Esophagus muscularis mucosa (tissue), 4 donors: ENCODE data around the gene PPARA. TPM values are rescaled to one million over a fixed set of nuclear protein-coding genes. Genes with fewer than 3 reads are reported as not detected.

Source experiments
- DNase-seq: peaks from one replicate; pipeline ENCODE4 v3.0.0-alpha.2; 2017; ENCODE audit errors: extremely low spot score
- H3K27ac ChIP-seq, 4 donors: fragments of 200-600 bp; sonication (generic); replicated peaks in 1 of 4; 1 replicate in 3 of 4; 2 replicates in 1 of 4; pipeline ENCODE4 v1.5.1; 2016 to 2019; ENCODE audit warnings: mild to moderate bottlenecking in 1 of 4
- H3K27me3 ChIP-seq, 4 donors: fragments of 200-600 bp; sonication (generic); one replicate each; pipeline versions ENCODE4 v1.5.1 to v1.6.0; 2016 to 2019
- H3K36me3 ChIP-seq, 4 donors: fragments of 200-600 bp; sonication (generic); one replicate each; pipeline ENCODE4 v1.5.1; 2016 to 2019
- H3K4me1 ChIP-seq, 4 donors: fragments of 200-600 bp; sonication (generic); one replicate each; pipeline ENCODE4 v1.5.1; 2016 to 2019
- H3K4me3 ChIP-seq, 4 donors: fragments of 200-600 bp; sonication (generic); 1 replicate in 2 of 4; 2 replicates in 2 of 4; pipeline ENCODE4 v1.5.1; 2016 to 2019; ENCODE audit warnings: mild to moderate bottlenecking in 4 of 4, moderate library complexity in 1 of 4
- H3K9me3 ChIP-seq, 4 donors: fragments of 200-600 bp; sonication (generic); 1 replicate in 3 of 4; 2 replicates in 1 of 4; pipeline ENCODE4 v1.5.1; 2016 to 2019
- CTCF ChIP-seq, 3 experiments: fragments of 200-600 bp in 2 of 3; fragments of 450-650 bp in 1 of 3; sonication (generic) in 2 of 3; IDR thresholded peaks; one replicate each; pipeline ENCODE4 v1.5.1; 2017 to 2019; ENCODE audit warnings: antibody characterized with exemption in 3 of 3, mild to moderate bottlenecking in 2 of 3, moderate library complexity in 1 of 3
- EP300 ChIP-seq: sonication (generic); formaldehyde crosslinking; IDR thresholded peaks from one replicate; pipeline ENCODE4 v1.6.1; 2017; ENCODE audit warnings: antibody characterized with exemption
- POLR2A ChIP-seq: fragments of 450-650 bp; IDR thresholded peaks from one replicate; pipeline ENCODE4 v1.6.1; 2017; ENCODE audit warnings: antibody characterized with exemption, moderate library complexity, mild to moderate bottlenecking, low read depth
- POLR2AphosphoS5 ChIP-seq, 2 donors: sonication (generic); formaldehyde crosslinking; IDR thresholded peaks; one replicate each; pipeline ENCODE4 v1.6.1; 2017; ENCODE audit warnings: antibody characterized with exemption in 2 of 2
- WGBS: methylation state at CpG from one replicate; pipeline ENCODE4 v1.1.5; 2018; 5-methylcytosine and 5-hydroxymethylcytosine counted together
- intact Hi-C: fragments of 100-400 bp; cut with DNase I; formaldehyde crosslinking; loops from one replicate; pipeline ENCODE4 v1.15.1; 2023
- total RNA-seq, 4 donors: library from RNA; depleted of rRNA; stranded (reverse); fragments of >200 nt; gene quantifications; one replicate each; pipeline versions ENCODE4 v1.1.0 to v1.2.1, GENCODE V29; 2016

PPARA gene
- total RNA-seq, 4 donors from 2014 or later, result 17.0 to 50.9 (median 26.8) TPM

- intact Hi-C loops, result no loop called here
- Histone ChIP-seq H3K27me3 (no peaks in the 10 kb centered on the region), H3K4me3 (no peak overlapping the region), H3K4me1 (no peaks in the 10 kb centered on the region), H3K36me3 (peaks cover 22 to 69% (median 53%) of the 10 kb centered on the region in 4 donors), H3K9me3 (no peaks in the 10 kb centered on the region), H3K27ac (no peak overlapping the region)
- TF ChIP-seq POLR2AphosphoS5 (IDR thresholded peaks at IDR 0.05) (no peak), EP300 (no peak), POLR2A (no peak), CTCF (IDR thresholded peaks at IDR 0.05) (no peak)
- WGBS, result 81% methylated on average over 10 of the region's 10 CpGs
- DNase-seq, result no peak
These were observed 74.6 kb downstream of the PPARA start for GRCh38 chr22:46224898-46225290.

GRCh38 chr22:46225631-46226030 lies 75.3 kb downstream of the PPARA start:
- no peak overlapping the region for H3K4me3 ChIP-seq
- no peaks in the 10 kb centered on the region for H3K9me3 ChIP-seq
- peaks cover 14 to 61% (median 47%) of the 10 kb centered on the region in 4 donors for H3K36me3 ChIP-seq
- H3K27ac ChIP-seq, result no peak overlapping the region
- H3K27me3 ChIP-seq, result no peaks in the 10 kb centered on the region
- H3K4me1 ChIP-seq, result no peaks in the 10 kb centered on the region
- DNase-seq, result no peak
- no peak for TF ChIP-seq EP300
- intact Hi-C loops, result no loop called here
- WGBS, result 93% methylated on average over 7 of the region's 7 CpGs

GRCh38 chr22:46226577-46226976 lies 76.3 kb downstream of the PPARA start:
- Histone ChIP-seq H3K9me3 (no peaks in the 10 kb centered on the region), H3K4me3 (no peak overlapping the region), H3K4me1 (no peaks in the 10 kb centered on the region), H3K27me3 (no peaks in the 10 kb centered on the region), H3K27ac (no peak overlapping the region), H3K36me3 (peaks cover 5 to 52% (median 38%) of the 10 kb centered on the region in 4 donors)
- intact Hi-C loops, result no loop called here
- TF ChIP-seq EP300 (no peak), CTCF (IDR thresholded peaks at IDR 0.05) (no peak), POLR2AphosphoS5 (IDR thresholded peaks at IDR 0.05) (no peak), POLR2A (no peak)
- WGBS, result 95% methylated on average over 7 of the region's 7 CpGs
- DNase-seq, result no peak

- no peak for DNase-seq
- Histone ChIP-seq H3K27ac (no peak overlapping the region), H3K27me3 (no peaks in the 10 kb centered on the region), H3K4me3 (no peak overlapping the region), H3K36me3 (peaks cover 0 to 38% (median 19%) of the 10 kb centered on the region in 4 donors), H3K4me1 (peaks cover 12 to 19% (median 16%) of the 10 kb centered on the region in 4 donors), H3K9me3 (no peaks in the 10 kb centered on the region)
- WGBS, result 90% methylated on average over 6 of the region's 8 CpGs
- intact Hi-C loops, result no loop called here
- TF ChIP-seq POLR2A (no peak), EP300 (no peak), POLR2AphosphoS5 (IDR thresholded peaks at IDR 0.05) (no peak), CTCF (IDR thresholded peaks at IDR 0.05) (no peak)
These were observed 79.4 kb downstream of the PPARA start for GRCh38 chr22:46229701-46230100.

GRCh38 chr22:46230262-46230901 lies 80.1 kb downstream of the PPARA start:
- intact Hi-C loops, result no loop called here
- H3K36me3 ChIP-seq, result peaks cover 0 to 36% (median 19%) of the 10 kb centered on the region in 4 donors
- TF ChIP-seq CTCF (IDR thresholded peaks at IDR 0.05) (no peak), EP300 (no peak), POLR2A (no peak), POLR2AphosphoS5 (IDR thresholded peaks at IDR 0.05) (no peak)
- peaks cover 12 to 19% (median 16%) of the 10 kb centered on the region in 4 donors for H3K4me1 ChIP-seq
- no peaks in the 10 kb centered on the region for H3K27me3 ChIP-seq
- no peaks in the 10 kb centered on the region for H3K9me3 ChIP-seq
- DNase-seq, result no peak
- no peak overlapping the region for H3K27ac ChIP-seq
- no peak overlapping the region for H3K4me3 ChIP-seq
- 92% methylated on average over 12 of the region's 13 CpGs for WGBS
